Measurements from ENCODE around the gene AVEN. TPM values are rescaled to one million over a fixed set of nuclear protein-coding genes. Genes with fewer than 3 reads are reported as not detected.

The AVEN gene
- total RNA-seq, 2 experiments from 2014 or later, result 6.3 to 13.5 TPM

DNA sequence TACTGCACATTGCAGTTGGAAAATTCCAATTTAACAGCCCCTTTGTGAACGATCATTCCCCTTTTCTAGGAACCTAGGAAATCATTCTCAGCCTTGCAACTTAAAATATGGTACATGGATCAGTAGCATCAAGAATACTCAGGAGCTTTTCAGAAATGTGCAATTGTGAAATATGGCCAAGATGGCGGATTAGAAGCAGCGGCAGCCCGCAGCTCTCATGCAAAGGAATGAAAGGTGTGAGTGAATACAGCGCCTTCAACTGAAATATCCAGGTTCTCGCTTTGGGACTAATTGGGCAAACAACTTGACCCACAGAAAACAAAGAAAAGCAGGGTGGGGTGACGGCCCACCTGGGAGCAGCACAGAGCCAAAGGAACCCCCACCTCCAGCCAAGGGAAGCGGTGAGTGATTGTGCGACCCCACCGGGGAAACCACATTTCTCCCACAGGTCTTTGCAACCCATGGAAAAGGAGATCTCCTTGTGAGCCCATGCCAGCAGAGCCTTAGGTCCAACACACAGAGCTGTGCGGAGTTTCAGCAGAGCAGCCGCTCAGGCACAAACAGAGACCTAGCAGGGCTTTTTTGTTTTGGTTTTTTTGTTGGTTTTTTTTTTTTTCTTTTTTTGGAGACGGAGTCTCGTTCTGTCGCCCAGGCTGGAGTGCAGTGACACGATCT lies 7.6 kb upstream of the AVEN start:
- Histone ChIP-seq H3K79me2 (ENCODE audit: insufficient read depth, low read depth, low read length) (no peaks in the 10 kb centered on the region), H3K27ac (ENCODE audit: low read depth, low read length, poor library complexity, severe bottlenecking) (no peak overlapping the region), H3K36me3 (ENCODE audit: insufficient read depth, low read length) (no peaks in the 10 kb centered on the region), H3K4me3 (ENCODE audit: low read depth, low read length, poor library complexity, severe bottlenecking) (no peak overlapping the region), H2AFZ (ENCODE audit: low read length) (no peak overlapping the region), H3K9me2 (ENCODE audit: insufficient read depth, low read length) (no peaks in the 10 kb centered on the region), H3K4me2 (ENCODE audit: low read length) (no peak overlapping the region), H3K4me1 (ENCODE audit: insufficient read depth, low read length, poor library complexity, severe bottlenecking) (no peaks in the 10 kb centered on the region), H3K9me3 (ENCODE audit: low read length) (no peaks in the 10 kb centered on the region), H4K20me1 (ENCODE audit: insufficient read depth, low read length) (no peaks in the 10 kb centered on the region)
- TF ChIP-seq EZH2phosphoT487 (IDR thresholded peaks at IDR 0.05; ENCODE audit: borderline replicate concordance, low read depth, low read length) (no peak), CTCF (conservative IDR thresholded peaks at IDR 0.05; ENCODE audit: low read length) (no peak)
- CTCF ChIA-PET (ENCODE audit: unreplicated experiment), result no interaction called here
- BruUV-seq (replicated peaks), result no TSS peak
- POLR2A ChIA-PET, result interaction anchor here (0.6 to 0.7 kb wide), 2 partner anchors 18 to 260 kb away, joined by 3 read pairs; no protein-coding TSS in a partner anchor
- DNase-seq (ENCODE audit: low spot score), result no peak
- intact Hi-C loops (cut with micrococcal nuclease; ENCODE audit: unreplicated experiment), result no loop called here

DNA sequence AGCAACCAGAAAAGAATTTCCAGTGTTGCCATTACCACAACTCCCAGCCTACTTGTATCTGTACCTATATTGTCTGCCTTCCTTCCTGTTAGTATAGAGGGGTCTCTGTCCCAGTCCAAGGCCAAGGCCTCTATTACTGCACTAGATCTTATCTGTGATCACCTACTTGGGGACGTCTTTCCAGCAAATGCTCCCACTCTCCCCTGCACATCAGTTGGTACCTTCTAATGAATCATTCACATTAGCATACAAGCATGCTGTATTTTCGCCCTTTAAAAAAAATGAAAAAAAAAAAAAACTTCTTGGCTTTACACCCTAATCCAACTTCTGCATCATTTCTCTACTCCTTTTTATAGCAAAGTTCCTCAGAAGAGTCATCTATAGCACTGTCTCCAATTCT lies 4.8 kb upstream of the AVEN start:
- Histone ChIP-seq H3K27ac (ENCODE audit: low read depth, low read length, poor library complexity, severe bottlenecking) (no peak overlapping the region), H3K4me2 (ENCODE audit: low read length) (no peak overlapping the region), H3K4me1 (ENCODE audit: insufficient read depth, low read length, poor library complexity, severe bottlenecking) (peaks cover 16% of the 10 kb centered on the region), H3K9me3 (ENCODE audit: low read length) (no peaks in the 10 kb centered on the region), H4K20me1 (ENCODE audit: insufficient read depth, low read length) (no peaks in the 10 kb centered on the region), H2AFZ (ENCODE audit: low read length) (no peak overlapping the region), H3K9me2 (ENCODE audit: insufficient read depth, low read length) (no peaks in the 10 kb centered on the region), H3K79me2 (ENCODE audit: insufficient read depth, low read depth, low read length) (no peaks in the 10 kb centered on the region), H3K4me3 (ENCODE audit: low read depth, low read length, poor library complexity, severe bottlenecking) (no peak overlapping the region), H3K36me3 (ENCODE audit: insufficient read depth, low read length) (no peaks in the 10 kb centered on the region)
- TF ChIP-seq CTCF (conservative IDR thresholded peaks at IDR 0.05; ENCODE audit: low read length), result no peak
- TF ChIP-seq EZH2phosphoT487 (IDR thresholded peaks at IDR 0.05; ENCODE audit: borderline replicate concordance, low read depth, low read length), result no peak
- POLR2A ChIA-PET, result interaction anchor here (0.8 kb wide), 1 partner anchor 10 kb away, joined by 3 read pairs; no protein-coding TSS in a partner anchor
- intact Hi-C loops (cut with micrococcal nuclease; ENCODE audit: unreplicated experiment), result no loop called here
- DNase-seq (ENCODE audit: low spot score), result no peak
- BruUV-seq (replicated peaks), result no TSS peak
- CTCF ChIA-PET (ENCODE audit: unreplicated experiment), result interaction anchor here (1.1 kb wide), 1 partner anchor 165 kb away, joined by 3 read pairs; the partner anchor contains the start of gene KATNBL1

DNA sequence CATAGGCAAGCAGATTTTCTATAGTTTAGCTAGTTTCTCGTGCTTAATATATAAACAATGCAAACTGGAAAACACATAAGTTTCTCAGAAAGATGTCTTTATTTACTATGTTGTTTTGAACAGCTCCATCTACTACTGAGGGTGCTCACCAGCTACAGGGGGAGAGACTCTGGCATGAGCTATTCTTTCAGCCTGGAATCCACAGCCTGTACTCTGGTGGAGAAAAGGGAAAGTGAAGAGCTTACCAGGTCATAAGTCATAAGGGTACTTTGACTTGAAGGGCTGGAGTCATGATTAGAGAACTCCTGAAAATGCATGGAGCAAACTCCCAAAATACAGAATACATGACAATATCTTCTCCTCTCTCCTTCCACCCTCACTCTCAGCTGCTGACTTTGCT lies 4.4 kb upstream of the AVEN start:
- TF ChIP-seq CTCF (conservative IDR thresholded peaks at IDR 0.05; ENCODE audit: low read length) (no peak), EZH2phosphoT487 (IDR thresholded peaks at IDR 0.05; ENCODE audit: borderline replicate concordance, low read depth, low read length) (no peak)
- no peak overlapping the region for H3K4me3 ChIP-seq (ENCODE audit: low read depth, low read length, poor library complexity, severe bottlenecking)
- no peak overlapping the region for H2AFZ ChIP-seq (ENCODE audit: low read length)
- no peaks in the 10 kb centered on the region for H4K20me1 ChIP-seq (ENCODE audit: insufficient read depth, low read length)
- CTCF ChIA-PET (ENCODE audit: unreplicated experiment), result interaction anchor here (1.1 kb wide), 1 partner anchor 166 kb away, joined by 3 read pairs; the partner anchor contains the start of gene KATNBL1
- POLR2A ChIA-PET, result interaction anchor here (0.8 kb wide), 1 partner anchor 10 kb away, joined by 3 read pairs; no protein-coding TSS in a partner anchor
- DNase-seq (ENCODE audit: low spot score), result no peak
- peaks cover 16% of the 10 kb centered on the region for H3K4me1 ChIP-seq (ENCODE audit: insufficient read depth, low read length, poor library complexity, severe bottlenecking)
- intact Hi-C loops (cut with micrococcal nuclease; ENCODE audit: unreplicated experiment), result no loop called here
- H3K27ac ChIP-seq (ENCODE audit: low read depth, low read length, poor library complexity, severe bottlenecking), result no peak overlapping the region
- no peaks in the 10 kb centered on the region for H3K36me3 ChIP-seq (ENCODE audit: insufficient read depth, low read length)
- H3K79me2 ChIP-seq (ENCODE audit: insufficient read depth, low read depth, low read length), result no peaks in the 10 kb centered on the region
- no peaks in the 10 kb centered on the region for H3K9me3 ChIP-seq (ENCODE audit: low read length)
- no peak overlapping the region for H3K4me2 ChIP-seq (ENCODE audit: low read length)
- no TSS peak for BruUV-seq (replicated peaks)
- H3K9me2 ChIP-seq (ENCODE audit: insufficient read depth, low read length), result no peaks in the 10 kb centered on the region
